ENCODE data around the gene PARD3.

- no peak for TF ChIP-seq EP300 (IDR thresholded peaks at IDR 0.05)
- no peak for TF ChIP-seq POLR2A (IDR thresholded peaks at IDR 0.05; ENCODE audit: low read depth)
- no peak for TF ChIP-seq CTCF (IDR thresholded peaks at IDR 0.05)
- TF ChIP-seq POLR2AphosphoS5 (IDR thresholded peaks at IDR 0.05): no peak
These were observed 171.5 kb downstream of the PARD3 start for GRCh38 chr10:34643620-34644019.
